Panc1 (cell line): ENCODE results near the gene FKBP1A.

ENCODE experiments used
- CTCF ChIP-seq: fragments of 450-650 bp; IDR thresholded peaks from 2 replicates; pipeline ENCODE4 v1.5.1; 2017; ENCODE audit warnings: mild to moderate bottlenecking
- POLR2AphosphoS5 ChIP-seq: IDR thresholded peaks from 2 replicates; pipeline ENCODE4 v1.6.1; 2012; ENCODE audit warnings: mild to moderate bottlenecking, low read depth, low read length, moderate library complexity
- TCF7L2 ChIP-seq: IDR thresholded peaks from 2 replicates; pipeline ENCODE4 v1.6.1; 2011; ENCODE audit warnings: mild to moderate bottlenecking, low read depth, low read length, inconsistent platforms

GRCh38 chr20:1360094-1360846, 32.6 kb downstream of the FKBP1A start:
- TF ChIP-seq TCF7L2 (no peak), CTCF (peak; percentile 27; the same call in 1 of the 2 replicates), POLR2AphosphoS5 (no peak)
